ENCODE measurements around the gene FAM107B.
A peak's percentile ranks its signal among the peaks of the same experiment; 100 is the strongest.
"Not testable (repeated sequence)": the region's sequence is repeated elsewhere in the genome, so short reads cannot be mapped to it uniquely, and the experiment has no call there.

Gene FAM107B

GRCh38 chr10:14728346-14728745 lies 46.4 kb downstream of the FAM107B start:
- Mint-ChIP-seq H3K27me3 (no peaks in the 10 kb centered on the region), H3K4me1 (peaks cover 22% of the 10 kb centered on the region), H3K9me3 (peaks cover 5 to 14% of the 10 kb centered on the region in 2 donors), H3K4me3 (no peak overlapping the region), H3K27ac (no peak overlapping the region)
- no peak for ATAC-seq
- no peak for DNase-seq

- DNase-seq, result no peak
- no peak overlapping the region for H3K27ac Mint-ChIP-seq
- peaks cover 27% of the 10 kb centered on the region for H3K4me1 Mint-ChIP-seq
- no peaks in the 10 kb centered on the region for H3K27me3 Mint-ChIP-seq
- no peak overlapping the region for H3K4me3 Mint-ChIP-seq
- H3K9me3 Mint-ChIP-seq, result peaks cover 5 to 14% of the 10 kb centered on the region in 2 donors
- no peak for ATAC-seq
These were observed 46.8 kb downstream of the FAM107B start for GRCh38 chr10:14727924-14728323.

DNA sequence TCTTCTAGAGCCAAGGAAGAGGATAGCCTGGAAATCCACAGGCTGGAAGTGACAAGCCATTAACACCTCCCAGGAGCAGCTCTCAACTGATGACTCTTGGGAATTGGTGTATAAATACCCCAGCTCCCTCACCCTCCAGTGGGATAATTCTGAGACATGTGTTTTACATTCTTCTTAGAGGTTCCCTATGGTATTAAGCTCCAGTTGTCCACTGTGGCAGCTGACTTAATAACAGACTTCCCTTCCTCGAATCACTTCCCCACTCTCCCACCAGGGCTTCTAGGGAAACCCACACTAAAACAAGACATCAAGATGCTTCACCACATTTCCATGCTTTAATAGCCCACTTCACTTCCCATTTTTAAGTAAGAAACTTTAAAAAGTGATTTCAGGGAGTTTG lies 47.2 kb downstream of the FAM107B start:
- DNase-seq (no peak), ATAC-seq (no peak)
- Mint-ChIP-seq H3K4me1 (peaks cover 31% of the 10 kb centered on the region), H3K4me3 (no peak overlapping the region), H3K27ac (no peak overlapping the region), H3K9me3 (peaks cover 6 to 14% of the 10 kb centered on the region in 2 donors), H3K27me3 (no peaks in the 10 kb centered on the region)

DNA sequence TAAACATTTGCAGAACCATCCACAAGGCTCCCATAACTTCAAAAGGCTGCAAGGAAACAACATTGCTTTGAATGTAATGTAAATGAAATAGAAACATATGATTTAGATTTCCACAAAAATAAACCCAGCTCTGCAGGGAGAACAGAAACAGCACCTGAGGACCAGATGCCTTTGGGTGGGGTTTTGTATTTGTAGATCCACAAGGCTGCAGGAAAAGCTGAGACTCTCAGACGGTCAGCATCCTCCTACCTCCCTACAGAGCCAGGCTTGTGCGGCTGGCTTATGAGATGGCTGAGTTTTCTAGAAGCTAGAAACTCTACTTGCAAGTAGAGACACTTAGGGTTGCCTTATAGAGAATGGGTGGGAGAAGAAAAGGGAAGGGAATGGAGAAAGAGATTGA lies 49.8 kb downstream of the FAM107B start:
- H3K27ac Mint-ChIP-seq, result no peak overlapping the region
- peaks cover 10 to 14% of the 10 kb centered on the region in 2 donors for H3K9me3 Mint-ChIP-seq
- H3K27me3 Mint-ChIP-seq, result no peaks in the 10 kb centered on the region
- H3K4me3 Mint-ChIP-seq, result no peak overlapping the region
- DNase-seq, result no peak
- no peak for ATAC-seq
- H3K4me1 Mint-ChIP-seq, result peaks cover 36% of the 10 kb centered on the region

DNA sequence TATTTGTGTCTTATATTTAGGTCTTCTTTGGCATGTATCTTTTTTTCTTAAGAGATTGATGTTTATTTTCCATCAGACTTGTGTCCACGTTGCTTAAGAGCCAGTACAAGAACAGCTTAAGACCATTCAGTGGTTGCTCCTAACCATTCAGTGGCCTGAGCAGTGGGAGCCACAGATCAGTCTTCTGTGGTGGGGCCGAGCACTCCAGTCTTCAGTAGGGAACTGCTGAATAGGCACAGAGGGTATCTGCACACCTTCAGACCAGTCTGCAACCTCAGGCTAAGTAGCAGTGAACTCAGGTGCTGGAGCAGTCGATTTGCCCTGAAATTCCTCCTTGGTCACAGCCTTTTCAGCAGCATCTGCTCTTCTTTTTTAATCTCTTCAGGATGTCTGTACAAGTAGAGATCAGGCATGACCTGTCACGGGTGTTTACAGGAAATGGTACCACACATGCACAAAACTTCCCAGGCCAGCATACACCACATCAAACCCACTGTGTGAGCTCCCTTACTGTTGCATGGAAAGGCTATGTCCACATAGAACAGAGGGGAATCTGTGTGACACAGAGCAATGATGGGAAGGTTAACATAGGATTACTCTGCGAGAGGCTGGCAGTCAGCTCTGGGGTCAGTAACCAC lies 51.5 kb downstream of the FAM107B start:
- Mint-ChIP-seq H3K9me3 (peaks cover 10 to 14% of the 10 kb centered on the region in 2 donors), H3K27me3 (no peaks in the 10 kb centered on the region), H3K4me1 (peaks cover 36% of the 10 kb centered on the region), H3K4me3 (peak overlapping the region; percentile 30 to 54), H3K27ac (peak overlapping the region; percentile 87 to 95)
- DNase-seq (peak in 1 of 2 donors; percentile 6), ATAC-seq (peak; percentile 76)

DNA sequence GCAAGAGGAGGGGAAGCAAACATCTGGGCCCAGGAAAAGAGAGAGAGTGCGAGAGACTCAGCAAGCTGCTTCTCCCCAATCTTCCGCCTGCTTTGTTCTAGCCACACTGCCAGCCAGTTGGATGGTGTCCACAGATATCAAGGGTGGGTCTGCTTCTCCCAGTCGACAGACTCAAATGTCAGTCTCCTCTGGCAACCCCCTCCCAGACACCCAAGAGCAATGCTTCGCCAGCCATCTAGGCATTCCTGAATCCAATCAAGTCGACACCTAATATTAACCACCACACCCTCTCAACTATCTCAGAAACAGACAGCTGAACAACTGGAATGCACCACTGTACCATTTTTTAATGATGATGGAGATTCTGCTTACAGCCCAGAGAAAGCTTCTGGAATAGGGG lies 57.1 kb downstream of the FAM107B start:
- Mint-ChIP-seq H3K27ac (no peak overlapping the region), H3K4me1 (peaks cover 6% of the 10 kb centered on the region), H3K27me3 (no peaks in the 10 kb centered on the region), H3K4me3 (no peak overlapping the region), H3K9me3 (peaks cover 0 to 9% of the 10 kb centered on the region in 2 donors)
- no peak for DNase-seq
- no peak for ATAC-seq

GRCh38 chr10:14712991-14713424 lies 61.7 kb downstream of the FAM107B start:
- ATAC-seq (no peak), DNase-seq (no peak)
- Mint-ChIP-seq H3K9me3 (peaks cover 8 to 14% of the 10 kb centered on the region in 2 donors), H3K4me1 (no peaks in the 10 kb centered on the region), H3K27ac (no peak overlapping the region), H3K4me3 (no peak overlapping the region), H3K27me3 (no peaks in the 10 kb centered on the region)

GRCh38 chr10:14709344-14709743 lies 65.4 kb downstream of the FAM107B start:
- not testable (repeated sequence) for H3K4me1 Mint-ChIP-seq, DNase-seq, H3K27ac Mint-ChIP-seq, H3K9me3 Mint-ChIP-seq, ATAC-seq, H3K27me3 Mint-ChIP-seq, H3K4me3 Mint-ChIP-seq

DNA sequence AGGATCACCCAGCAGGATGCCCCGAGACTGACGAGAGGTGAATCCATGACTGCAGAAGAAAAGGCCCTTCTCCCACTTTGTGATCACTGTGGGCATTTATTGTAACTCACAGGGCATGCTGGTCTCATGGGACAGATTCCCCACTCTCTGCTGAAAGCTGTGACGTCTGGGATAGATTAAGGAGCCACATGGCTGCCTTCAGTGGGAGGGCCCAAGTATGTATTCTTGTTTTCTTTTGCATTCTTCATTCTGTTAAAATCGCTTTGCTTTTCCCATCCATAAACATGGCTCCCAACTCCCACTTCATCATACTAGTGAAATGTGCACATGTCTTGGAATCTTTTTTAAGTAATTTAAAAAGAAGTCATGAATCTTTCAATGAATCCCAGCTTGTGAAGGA lies 67.2 kb downstream of the FAM107B start:
- no peak for ATAC-seq
- no peak for DNase-seq
- H3K4me3 Mint-ChIP-seq, result no peak overlapping the region

GRCh38 chr10:14705548-14706230 lies 69.0 kb downstream of the FAM107B start:
- no peak overlapping the region for H3K27ac Mint-ChIP-seq
- no peak overlapping the region for H3K4me3 Mint-ChIP-seq
- peaks cover 8 to 9% of the 10 kb centered on the region in 2 donors for H3K9me3 Mint-ChIP-seq
- ATAC-seq, result no peak
- no peak for DNase-seq
- no peaks in the 10 kb centered on the region for H3K4me1 Mint-ChIP-seq
- no peaks in the 10 kb centered on the region for H3K27me3 Mint-ChIP-seq

More for the DNA sequence above, 67.2 kb downstream of the FAM107B start:
- H3K4me1 Mint-ChIP-seq, result no peaks in the 10 kb centered on the region
- no peak overlapping the region for H3K27ac Mint-ChIP-seq
- H3K27me3 Mint-ChIP-seq, result no peaks in the 10 kb centered on the region
- peaks cover 8 to 9% of the 10 kb centered on the region in 2 donors for H3K9me3 Mint-ChIP-seq

- no peak overlapping the region for H3K4me3 Mint-ChIP-seq
- H3K27me3 Mint-ChIP-seq, result no peaks in the 10 kb centered on the region
- ATAC-seq, result no peak
- no peaks in the 10 kb centered on the region for H3K4me1 Mint-ChIP-seq
- no peak for DNase-seq
- H3K9me3 Mint-ChIP-seq, result peaks cover 4 to 8% of the 10 kb centered on the region in 2 donors
- no peak overlapping the region for H3K27ac Mint-ChIP-seq
These were observed 71.1 kb downstream of the FAM107B start for GRCh38 chr10:14703631-14704001.

DNA sequence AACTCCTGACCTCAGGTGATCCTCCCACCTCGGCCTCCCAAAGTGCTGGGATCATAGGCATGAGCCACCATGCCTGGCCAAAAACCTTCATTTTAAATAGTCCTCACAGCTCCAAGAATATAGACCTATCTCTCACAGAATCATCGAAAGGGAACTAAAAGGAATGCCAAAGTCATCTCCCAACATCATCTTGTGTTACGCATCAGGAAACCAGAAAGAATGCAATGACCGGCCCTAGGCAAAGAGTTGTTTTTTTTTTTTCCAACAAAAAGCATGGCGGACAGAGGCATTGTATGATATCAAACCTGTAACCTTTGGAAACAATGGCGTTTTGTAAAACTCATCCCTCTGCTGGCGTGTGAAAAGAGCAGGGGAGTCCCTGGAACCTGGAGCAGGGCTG lies 73.2 kb downstream of the FAM107B start:
- Mint-ChIP-seq H3K27me3 (no peaks in the 10 kb centered on the region), H3K27ac (no peak overlapping the region), H3K9me3 (peaks cover 4 to 8% of the 10 kb centered on the region in 2 donors), H3K4me3 (no peak overlapping the region), H3K4me1 (no peaks in the 10 kb centered on the region)
- DNase-seq, result no peak
- no peak for ATAC-seq

- Mint-ChIP-seq H3K4me1 (no peaks in the 10 kb centered on the region), H3K4me3 (no peak overlapping the region), H3K27ac (no peak overlapping the region), H3K9me3 (peaks cover 4 to 8% of the 10 kb centered on the region in 2 donors), H3K27me3 (no peaks in the 10 kb centered on the region)
- ATAC-seq, result no peak
- no peak for DNase-seq
These were observed 74.2 kb downstream of the FAM107B start for GRCh38 chr10:14700546-14700945.

DNA sequence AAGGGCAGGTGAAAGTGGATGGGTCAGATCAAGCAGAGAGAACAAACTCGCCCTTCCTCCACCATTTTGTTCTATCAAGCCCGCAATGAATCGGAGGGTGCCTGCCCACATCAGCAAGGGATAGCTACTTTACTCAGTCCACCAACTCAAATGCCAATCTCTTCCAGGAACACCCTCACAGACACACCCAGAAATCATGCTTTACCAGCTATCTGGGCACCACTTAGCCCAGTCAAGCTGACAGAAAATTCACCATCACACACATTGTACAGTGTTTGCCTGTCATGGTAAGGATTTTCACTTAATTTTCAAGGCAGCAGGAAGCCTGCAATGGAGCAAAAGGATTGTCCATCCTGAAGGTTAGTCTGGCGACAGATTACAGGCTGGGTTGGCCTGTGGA lies 75.2 kb downstream of the FAM107B start:
- H3K9me3 Mint-ChIP-seq, result peaks cover 4 to 8% of the 10 kb centered on the region in 2 donors

GRCh38 chr10:14698829-14699170 lies 75.9 kb downstream of the FAM107B start:
- no peak for ATAC-seq
- peaks cover 4 to 8% of the 10 kb centered on the region in 2 donors for H3K9me3 Mint-ChIP-seq
- H3K27me3 Mint-ChIP-seq, result no peaks in the 10 kb centered on the region
- no peaks in the 10 kb centered on the region for H3K4me1 Mint-ChIP-seq
- H3K27ac Mint-ChIP-seq, result peak overlapping the region in 1 of 2 donors; percentile 16
- DNase-seq, result no peak
- no peak overlapping the region for H3K4me3 Mint-ChIP-seq

More for the DNA sequence above, 75.2 kb downstream of the FAM107B start:
- Mint-ChIP-seq H3K27ac (no peak overlapping the region), H3K27me3 (no peaks in the 10 kb centered on the region), H3K4me1 (no peaks in the 10 kb centered on the region), H3K4me3 (no peak overlapping the region)
- DNase-seq (no peak), ATAC-seq (no peak)

DNA sequence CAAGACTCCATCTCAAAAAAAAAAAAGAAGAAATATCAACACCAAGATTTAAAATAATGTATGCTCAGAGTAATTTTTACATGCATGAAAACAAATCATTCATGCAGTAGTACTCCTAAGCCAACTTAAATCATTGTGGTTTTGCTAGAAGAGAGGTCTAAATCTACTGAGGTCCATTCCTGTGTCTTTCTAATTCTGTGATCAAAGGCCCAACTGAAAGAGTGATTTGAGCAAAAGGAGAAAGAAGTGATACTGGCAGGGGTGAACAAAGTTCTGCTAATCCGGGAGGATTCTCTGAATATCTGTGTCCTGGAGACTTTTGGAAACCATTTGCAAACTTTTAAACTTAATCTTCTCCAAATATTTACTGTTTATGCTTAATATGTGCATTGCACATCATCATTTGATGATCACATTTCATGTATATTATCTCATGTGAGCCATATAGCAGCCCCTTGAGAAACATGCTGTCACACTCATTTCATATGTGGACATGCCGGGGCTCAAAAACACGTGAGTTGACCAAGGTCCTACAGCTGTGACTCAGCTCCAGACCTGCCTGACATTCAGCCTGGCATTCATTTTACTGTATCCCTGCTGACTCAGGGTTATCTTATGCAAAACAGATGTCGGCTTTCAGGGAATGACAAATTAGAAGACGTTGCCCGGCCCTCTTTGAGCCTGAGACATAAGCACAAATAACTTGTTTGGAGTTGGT lies 76.4 kb downstream of the FAM107B start:
- DNase-seq (no peak), ATAC-seq (no peak)
- Mint-ChIP-seq H3K4me1 (no peaks in the 10 kb centered on the region), H3K4me3 (no peak overlapping the region), H3K27ac (no peak overlapping the region), H3K27me3 (no peaks in the 10 kb centered on the region), H3K9me3 (peaks cover 4 to 8% of the 10 kb centered on the region in 2 donors)
